COR-L47 (cell line): ENCODE results near the gene TINAGL1.

Source experiments
- DNase-seq: peaks from one replicate; lab custom pipeline; 2025; lab: John Stamatoyannopoulos, UW

TINAGL1 gene

GRCh38 chr1:31568895-31569595, 7.3 kb upstream of the TINAGL1 start:
- no peak for DNase-seq

DNA sequence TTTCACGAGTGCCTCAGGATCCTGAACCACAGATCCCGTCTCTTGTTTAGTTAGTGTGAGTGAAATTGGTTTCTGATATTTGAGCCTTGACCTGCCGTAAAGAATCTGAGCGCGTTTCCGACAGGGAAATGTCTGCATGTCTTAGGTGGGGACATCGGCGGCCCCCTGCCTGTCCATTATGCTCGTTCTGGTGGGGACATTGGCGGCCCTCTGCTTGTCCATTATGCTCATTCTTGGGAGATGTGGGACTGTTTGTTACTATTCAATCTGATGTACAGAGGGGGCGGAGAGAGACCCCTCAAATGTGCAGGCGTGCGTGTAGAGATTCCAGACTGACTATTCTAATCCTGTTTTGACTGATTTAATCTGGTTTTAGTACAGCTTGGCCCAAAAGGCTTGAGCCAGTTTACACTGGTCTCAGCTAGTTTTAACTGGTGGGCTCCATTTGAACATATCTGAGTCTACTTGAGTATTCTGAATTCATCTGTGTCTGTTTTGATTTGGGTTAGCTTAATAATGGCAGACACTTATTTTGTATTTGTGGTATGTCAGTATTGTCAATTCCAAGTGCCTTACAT, 6.6 kb upstream of the TINAGL1 start:
- no peak for DNase-seq

DNA sequence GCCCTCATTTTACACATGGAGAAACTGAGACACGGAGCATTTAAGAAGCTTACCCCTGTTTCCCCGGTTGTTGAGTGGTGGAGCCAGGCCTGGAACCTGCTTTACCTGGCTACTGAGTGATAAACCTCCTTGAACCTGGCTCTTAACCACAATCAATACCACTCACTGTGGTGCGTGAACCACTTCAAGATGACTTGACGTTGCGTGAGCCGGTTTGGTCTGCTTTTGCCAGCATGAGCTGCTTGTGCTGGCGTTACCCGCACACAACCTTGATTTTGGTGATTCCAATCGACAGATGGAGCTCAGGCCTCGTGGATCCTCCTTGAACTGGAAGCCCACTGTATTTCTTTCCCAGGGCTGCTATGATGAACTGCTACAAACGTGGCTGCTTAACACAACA, 6.1 kb upstream of the TINAGL1 start:
- no peak for DNase-seq

DNA sequence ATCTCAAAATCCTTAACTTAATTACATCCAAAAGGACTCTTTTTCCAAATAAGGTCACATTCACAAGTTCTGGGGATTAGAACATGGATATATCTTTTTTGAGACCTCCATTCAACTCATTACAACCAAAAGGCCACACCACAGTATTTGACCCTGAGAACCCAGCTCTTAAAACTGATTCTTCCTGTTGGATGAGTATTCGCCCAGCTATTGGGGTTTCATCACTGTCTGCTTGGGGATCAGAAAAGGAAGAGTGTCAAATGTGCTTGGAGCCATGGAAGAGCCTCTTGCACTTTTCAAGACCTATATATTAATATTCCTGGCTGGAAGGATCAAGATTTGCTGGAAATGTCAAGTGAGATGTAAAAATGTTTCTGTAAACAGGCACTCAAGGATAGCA, 5.4 kb upstream of the TINAGL1 start:
- no peak for DNase-seq

GRCh38 chr1:31571340-31572295, 4.7 kb upstream of the TINAGL1 start:
- no peak for DNase-seq

- no peak for DNase-seq
Observed at GRCh38 chr1:31572323-31573104, 3.8 kb upstream of the TINAGL1 start.

- DNase-seq = no peak
Observed at GRCh38 chr1:31573261-31573660, 3.1 kb upstream of the TINAGL1 start.

DNA sequence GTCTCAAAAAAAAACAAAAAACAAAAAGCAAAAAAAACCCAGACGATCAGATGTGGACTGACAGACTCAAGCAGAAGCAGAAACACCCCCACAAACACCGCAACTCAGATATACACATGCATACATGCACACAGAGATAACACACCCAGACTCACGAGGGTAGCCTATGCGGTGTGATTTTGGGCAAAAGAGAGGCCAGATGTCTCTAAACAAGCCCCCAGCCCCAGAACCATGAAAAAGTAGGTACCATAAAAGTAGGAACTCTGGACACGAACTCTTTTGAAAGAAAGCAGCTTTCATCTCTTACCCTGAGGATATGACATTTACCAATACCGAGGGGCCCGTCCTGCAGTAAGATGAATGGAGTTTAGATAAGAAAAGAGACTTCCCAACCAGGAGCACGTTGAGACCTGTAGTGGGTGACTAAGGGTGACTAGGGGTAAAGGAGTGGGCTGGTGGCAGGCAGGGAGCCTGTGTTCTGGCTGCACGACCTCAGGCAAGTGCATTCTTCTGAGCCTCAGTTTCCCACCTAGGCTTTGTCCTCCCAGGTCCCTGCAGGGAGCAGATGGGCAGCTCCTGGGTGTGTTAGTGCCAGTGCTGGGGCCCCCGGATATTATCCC, 1.5 kb upstream of the TINAGL1 start:
- no peak for DNase-seq

DNA sequence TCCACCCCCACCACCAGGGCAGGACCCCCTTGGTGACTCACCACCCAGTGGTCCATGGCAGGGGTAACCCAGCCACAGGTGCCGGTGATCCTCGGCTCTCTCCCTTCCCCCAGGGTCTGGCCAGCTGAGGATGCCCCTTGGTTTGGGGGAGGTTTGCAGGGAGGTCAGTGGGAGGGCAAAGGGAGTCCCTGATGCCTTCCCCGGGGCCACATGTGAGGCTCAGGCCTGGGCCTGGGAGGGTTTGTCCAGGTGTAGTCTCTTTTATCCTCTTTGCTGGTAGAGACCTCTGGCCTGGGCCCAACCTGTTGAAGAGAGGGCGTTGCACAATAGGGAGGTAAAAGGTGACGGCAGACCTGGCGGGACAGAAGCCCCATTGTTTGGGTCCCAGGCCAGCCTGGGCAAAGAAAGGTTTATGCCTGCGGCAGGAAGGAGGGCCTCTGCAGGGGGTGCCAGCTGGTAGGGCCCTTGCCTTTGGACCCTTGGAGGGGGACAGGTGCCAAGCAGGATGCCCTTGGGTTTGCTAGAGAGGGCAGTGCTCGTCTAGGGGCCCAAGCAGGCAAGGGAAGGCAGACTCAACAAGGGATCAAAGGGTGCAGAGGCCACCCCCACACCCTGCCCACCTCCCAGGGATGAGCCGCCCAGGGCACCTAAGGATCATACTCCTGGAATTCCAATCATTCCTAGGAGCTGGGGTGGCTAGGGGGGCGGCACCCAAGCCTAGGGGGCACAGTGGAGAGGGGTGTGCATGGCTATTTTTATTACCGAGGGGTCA, 760 bp upstream of the TINAGL1 start:
- no peak for DNase-seq

DNA sequence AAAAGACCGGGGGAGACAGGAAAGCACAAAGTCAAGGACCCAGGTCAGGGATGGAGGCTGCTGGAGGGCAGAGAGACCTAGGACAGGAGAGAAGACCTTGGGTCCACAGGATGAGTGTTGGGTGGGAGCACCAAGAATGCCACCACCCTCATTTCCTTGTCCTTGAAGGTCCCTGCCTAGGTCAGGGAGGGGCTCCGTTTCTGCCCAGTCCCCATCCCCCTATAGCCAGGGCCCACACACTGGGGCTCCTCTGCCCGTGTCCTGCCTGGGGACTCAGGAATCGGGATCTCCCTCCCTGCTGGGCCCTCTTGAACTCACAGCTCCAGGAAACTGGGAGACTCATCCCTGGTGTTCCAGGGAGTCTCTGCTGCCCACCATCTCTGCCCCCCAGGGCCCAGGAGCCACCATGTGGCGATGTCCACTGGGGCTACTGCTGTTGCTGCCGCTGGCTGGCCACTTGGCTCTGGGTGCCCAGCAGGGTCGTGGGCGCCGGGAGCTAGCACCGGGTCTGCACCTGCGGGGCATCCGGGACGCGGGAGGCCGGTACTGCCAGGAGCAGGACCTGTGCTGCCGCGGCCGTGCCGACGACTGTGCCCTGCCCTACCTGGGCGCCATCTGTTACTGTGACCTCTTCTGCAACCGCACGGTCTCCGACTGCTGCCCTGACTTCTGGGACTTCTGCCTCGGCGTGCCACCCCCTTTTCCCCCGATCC, 584 bp downstream of the TINAGL1 start:
- DNase-seq = no peak

- DNase-seq = no peak
Observed at GRCh38 chr1:31577515-31578192, 1.3 kb downstream of the TINAGL1 start.

DNA sequence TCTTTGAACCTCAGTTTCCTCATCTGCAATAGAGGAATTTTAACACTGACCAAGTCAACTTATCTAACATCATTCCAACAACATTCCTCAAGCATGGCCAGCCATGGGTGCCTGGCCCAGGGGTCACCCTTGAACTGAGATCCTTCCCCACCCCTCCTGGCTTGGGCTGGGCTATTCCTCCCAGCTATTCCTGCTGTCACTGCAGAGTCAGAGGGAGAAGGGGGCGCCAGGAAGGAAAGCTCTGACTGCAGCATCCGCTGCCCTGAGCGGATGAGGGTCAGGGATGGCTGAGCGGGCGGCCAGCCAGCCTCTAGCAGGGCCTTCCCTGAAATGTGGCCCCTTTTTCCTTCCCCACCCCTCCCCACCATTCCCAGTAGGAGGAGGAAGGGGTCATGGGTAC, 3.1 kb downstream of the TINAGL1 start:
- no peak for DNase-seq

DNA sequence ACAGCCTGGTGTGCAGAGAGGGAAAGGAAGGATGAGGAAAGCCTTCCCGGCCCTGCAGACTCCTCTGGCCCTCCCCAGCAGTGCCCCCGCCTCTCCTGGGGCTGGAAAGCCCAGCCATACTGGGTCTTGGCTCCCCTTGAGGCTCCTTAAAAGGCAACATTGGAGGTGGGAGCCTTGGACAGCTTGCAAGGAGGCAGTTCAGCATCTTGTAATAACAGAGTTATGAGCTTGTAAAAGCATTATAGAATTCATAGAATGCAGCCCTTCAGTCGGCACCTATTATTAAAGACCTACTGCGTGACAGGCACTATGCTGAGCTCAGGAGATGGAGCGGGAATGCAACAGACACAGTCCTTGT, 4.2 kb downstream of the TINAGL1 start:
- no peak for DNase-seq

DNA sequence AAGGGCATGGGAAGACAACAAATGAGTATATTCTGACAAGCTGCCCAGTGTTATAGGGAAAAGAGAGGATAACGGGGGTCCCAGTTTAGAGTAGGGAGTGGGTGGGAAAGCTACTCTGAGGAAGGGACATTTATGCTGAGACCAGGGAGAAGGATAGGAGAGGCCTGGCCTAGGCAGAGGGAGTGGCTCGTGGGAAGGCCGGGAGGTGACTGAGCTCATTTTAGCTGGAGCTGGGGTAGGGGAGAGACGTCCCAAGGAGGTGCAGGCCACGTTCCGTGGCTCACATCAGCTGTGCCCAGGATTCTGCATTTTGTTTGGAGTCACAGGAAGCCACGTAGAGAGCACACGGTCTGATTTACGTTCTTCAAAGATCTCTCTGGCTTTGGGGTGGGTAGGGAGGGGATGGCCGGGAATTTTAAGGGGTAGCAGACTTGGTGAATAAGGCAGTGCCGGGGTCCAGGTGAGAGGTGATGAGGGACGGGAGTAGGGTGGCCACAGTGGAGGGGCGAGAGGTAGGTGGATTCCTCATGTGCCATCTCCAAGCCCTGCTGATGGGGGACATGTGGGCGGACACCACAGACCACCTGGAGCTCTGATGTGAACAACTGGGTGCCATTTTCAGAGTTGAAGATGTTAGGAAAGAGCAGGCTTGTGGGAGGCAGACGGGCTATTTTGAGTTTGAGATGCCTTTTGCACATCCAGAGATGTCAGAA, 4.7 kb downstream of the TINAGL1 start:
- DNase-seq = no peak

GRCh38 chr1:31581821-31582810, 5.8 kb downstream of the TINAGL1 start:
- DNase-seq = no peak

- no peak for DNase-seq
Observed at GRCh38 chr1:31583082-31583994, 7.0 kb downstream of the TINAGL1 start.
